NCI-H2196 treated with DMSO at 0.1 percent for 48 hours (cell line): Measurements from ENCODE around the gene ZIC4.

ENCODE experiments used
- DNase-seq: peaks from one replicate; lab custom pipeline; 2025; ENCODE audit not compliant: unreplicated experiment; lab: John Stamatoyannopoulos, UW

Gene ZIC4

GRCh38 chr3:147371771-147372340 is 34.5 kb downstream of the ZIC4 start:
- DNase-seq, result no peak

DNA sequence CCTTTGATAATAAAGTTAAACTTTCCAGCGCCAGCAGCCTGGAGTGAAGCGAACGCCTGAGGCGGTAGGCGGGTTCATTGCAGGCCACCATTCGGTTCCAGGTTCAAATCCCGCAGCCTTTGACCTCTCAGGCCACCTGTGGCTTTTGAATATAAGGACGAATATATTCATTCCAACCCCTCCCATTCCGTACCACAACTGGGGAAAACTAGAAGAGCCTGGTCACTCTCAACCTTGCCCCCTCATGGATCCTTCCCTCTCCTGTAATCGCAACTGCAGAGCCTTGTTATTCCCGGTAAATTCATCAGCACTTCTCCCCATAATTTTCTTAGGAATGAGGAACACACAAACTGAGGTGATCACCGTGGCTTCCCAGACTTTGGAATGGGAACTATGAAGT is 35.2 kb downstream of the ZIC4 start:
- DNase-seq, result no peak

DNA sequence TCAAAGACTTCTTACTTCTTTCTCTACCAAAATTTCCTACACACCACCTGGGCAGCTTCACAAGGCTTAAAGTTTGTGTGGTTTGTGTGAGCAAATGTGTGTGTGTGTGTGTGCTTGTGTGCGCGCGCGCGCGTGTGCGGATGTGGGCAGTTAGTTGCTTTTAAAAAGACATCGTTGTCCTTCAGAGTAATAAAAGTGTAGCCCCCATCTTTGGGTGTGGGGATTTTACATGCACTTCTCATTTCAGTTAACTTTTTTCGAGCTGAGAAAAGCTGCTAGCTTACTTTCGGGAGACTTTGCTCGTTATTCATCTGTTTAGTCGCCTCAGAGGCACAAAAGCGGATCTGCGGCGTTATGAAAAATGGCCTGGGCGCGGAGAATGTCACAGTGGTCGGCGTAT is 36.0 kb downstream of the ZIC4 start:
- no peak for DNase-seq

- DNase-seq, result no peak
Observed at GRCh38 chr3:147369661-147370123, 36.7 kb downstream of the ZIC4 start.

DNA sequence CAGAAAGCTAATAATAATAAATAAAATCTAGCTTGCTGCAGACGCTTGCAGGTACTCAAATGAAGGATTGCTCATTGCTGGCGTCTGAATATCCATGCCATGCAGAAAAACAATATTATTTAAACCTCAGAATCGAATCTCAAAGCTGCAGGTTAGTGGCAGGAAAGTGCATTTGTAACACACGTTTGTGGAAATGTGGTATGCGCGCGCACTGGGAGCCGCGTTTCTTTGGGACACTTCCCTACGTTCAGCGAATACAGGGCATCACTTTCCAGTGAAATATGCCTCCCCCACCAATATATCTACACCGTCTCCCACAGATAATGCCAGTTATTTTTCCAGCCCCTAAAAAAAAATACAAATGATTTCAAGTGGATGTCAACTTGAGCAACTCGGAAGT is 37.1 kb downstream of the ZIC4 start:
- DNase-seq, result no peak

- no peak for DNase-seq
Observed at GRCh38 chr3:147368561-147369221, 37.7 kb downstream of the ZIC4 start.

- no peak for DNase-seq
Observed at GRCh38 chr3:147368151-147368550, 38.2 kb downstream of the ZIC4 start.

DNA sequence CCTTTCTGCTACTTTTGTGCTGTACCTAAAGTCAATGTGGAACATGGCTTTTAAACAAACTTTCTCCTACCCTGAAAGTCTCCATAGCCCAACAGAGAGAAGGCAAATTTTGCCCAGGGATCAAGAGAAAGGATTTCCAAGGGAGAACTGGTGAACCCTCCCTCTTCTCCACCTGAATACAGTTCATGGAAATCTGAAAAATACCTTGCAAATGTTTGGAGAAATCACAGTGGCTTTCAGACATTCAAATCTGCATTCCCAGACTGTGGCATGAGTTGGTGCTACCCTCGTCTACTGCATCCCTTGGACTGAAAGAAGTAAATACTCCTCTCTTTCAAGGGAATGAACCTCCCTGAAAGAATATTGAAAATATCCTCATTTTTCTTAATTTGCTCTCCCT is 38.7 kb downstream of the ZIC4 start:
- no peak for DNase-seq

GRCh38 chr3:147365196-147366115 is 40.9 kb downstream of the ZIC4 start:
- DNase-seq, result no peak

DNA sequence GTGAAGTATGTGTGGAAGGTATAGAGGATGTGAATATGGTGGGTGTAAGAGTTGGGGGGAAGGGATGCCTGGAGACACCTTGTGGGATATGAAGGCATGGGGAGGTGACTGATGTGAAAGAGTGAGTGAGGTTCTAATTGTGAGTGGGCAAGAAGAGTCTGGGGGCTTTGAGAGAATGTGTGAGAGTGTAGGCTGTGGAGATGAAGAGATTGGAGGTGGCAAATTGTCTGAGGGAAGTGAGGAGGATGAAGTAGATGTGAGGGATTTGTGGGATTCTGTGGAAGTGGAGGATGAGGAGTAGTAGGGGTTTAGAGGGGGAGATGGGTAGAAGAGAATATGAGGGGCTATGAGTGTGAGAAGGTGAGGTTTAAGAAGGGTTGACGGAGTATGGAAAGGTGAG is 41.6 kb downstream of the ZIC4 start:
- DNase-seq, result no peak

GRCh38 chr3:147361454-147362420 is 44.6 kb downstream of the ZIC4 start:
- no peak for DNase-seq

DNA sequence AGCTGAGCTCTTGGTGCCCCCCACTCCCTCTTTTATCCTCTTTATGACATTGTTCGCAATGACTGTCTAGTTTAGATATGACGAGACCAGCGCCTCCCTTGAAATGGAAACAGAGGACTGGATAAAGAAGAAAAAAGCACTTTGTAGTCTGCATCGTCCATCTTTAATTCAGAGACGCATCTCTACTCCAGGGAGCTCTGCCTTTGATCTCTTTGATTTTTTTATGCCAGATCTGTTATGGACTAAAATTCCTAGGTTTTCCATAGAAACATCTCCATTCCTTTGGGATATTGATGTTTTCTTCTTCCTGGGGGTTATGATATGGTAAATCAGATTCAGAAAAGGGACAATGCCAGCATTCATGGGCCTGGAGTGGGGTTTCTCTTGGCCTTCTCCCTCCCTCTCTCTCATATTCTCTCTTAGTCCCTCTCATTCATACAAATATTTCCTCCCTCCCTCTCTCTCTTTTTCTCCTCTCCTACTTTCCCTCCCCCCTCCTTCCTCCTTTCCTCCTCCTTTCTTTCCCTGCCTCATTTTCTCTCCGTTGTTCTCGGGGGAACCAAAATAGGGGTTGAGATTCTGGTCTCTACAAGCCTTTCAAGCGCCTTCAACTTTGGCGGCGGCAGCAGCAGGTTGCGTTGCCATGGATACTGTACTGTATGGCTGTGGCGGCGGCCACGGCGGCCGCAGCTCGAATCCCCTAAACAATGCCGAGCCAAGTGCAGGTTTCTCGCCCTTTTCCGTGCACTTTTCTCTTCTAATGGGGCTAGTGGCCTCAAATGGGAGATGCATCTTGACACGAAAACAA is 45.5 kb downstream of the ZIC4 start:
- DNase-seq, result no peak

DNA sequence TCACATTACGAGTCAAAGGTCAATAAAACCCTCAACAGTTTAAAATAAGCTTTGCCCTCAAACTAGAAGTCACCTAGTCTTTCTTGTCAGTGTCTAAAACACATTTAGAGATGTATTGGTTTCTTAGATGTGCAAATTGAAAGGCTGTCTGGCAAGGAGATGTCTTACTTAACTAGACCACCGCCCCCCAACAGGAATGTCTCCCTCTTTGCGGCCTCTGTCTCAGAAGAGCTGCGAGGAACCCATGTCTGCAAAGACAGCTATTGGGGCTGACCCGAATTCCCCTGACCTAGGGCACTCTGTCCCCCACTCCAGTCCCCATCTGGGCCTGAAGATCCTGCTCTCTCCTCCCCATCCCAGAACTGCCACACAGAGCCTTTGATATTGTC is 46.3 kb downstream of the ZIC4 start:
- no peak for DNase-seq

GRCh38 chr3:147359177-147360050 is 46.9 kb downstream of the ZIC4 start:
- no peak for DNase-seq

DNA sequence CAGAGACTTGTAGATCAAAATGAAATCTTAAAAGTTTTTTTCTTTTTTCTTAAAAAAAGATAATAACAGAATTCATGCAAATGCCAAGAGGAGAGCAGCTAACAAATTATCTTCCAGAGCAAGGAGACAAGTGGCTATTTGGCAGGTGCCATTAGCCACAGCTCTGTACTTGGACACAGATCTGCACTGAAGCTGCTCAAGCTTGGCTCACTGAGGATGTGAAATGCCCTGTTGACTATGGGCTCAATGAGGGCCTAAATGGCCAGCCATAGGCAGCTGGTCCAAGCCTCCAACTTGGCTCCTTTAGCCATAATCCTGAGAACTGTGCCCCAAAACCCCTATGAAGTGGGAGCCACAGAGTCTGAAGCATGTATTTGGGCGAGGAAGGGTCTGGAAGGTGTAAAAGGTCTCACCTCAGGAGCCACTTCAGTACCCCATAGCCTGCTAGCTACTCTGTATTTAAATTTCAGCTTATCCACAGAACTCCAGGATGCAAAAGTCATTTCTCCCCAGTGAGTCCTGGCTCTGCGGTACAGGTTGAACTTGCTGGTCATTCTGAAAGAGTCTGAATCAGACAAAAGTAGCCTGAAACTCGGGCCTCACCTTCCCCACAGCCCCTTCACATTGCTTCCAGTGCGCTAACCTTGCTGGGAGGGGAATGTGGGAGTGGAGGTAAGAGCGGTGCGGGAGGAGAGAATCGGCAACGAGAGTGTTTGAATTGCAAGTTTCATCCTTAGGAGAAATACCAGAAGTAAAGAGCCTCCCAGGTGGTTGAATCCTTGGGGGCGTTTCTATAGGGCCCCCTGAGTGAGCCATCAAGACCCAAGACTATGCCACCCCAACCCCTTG is 48.0 kb downstream of the ZIC4 start:
- DNase-seq, result no peak

GRCh38 chr3:147356909-147357900 is 49.1 kb downstream of the ZIC4 start:
- no peak for DNase-seq
